Naive thymus-derived CD8-positive, alpha-beta T cell (primary cell): Measurements from ENCODE around the gene GLMP. TPM values are rescaled to one million over a fixed set of nuclear protein-coding genes. Genes with fewer than 3 reads are reported as not detected.

Experiments used
- ATAC-seq, 2 donors: fragments of 150-1000 bp; cut with Tn5 transposase in 1 of 2; sonication (Bioruptor Pico), chemical (Tn5 transposase) in 1 of 2; 1 replicate in 1 of 2; 2 replicates in 1 of 2; pipeline ENCODE4 v1.10.0; 2021; ENCODE audit warnings: mild to moderate bottlenecking in 2 of 2, moderate library complexity in 2 of 2
- POLR2A ChIA-PET: fragments of 350-600 bp; sonication (Branson Sonifier 250); formaldehyde crosslinking; loops from one replicate; lab custom pipeline; 2021; ENCODE audit warnings: antibody characterized with exemption; lab: Charles Lee
- DNase-seq, 10 donors: peaks; one replicate each; pipeline versions ENCODE4 v3.0.0 to v3.0.0-alpha.2; 2020 to 2022
- H3K27ac Mint-ChIP-seq, 10 donors: one replicate each; pipeline ENCODE4 v1.8.0; 2020 to 2022; ENCODE audit warnings: mild to moderate bottlenecking in 10 of 10, mixed read lengths in 10 of 10, moderate library complexity in 4 of 10, inconsistent platforms in 1 of 10
- H3K27me3 Mint-ChIP-seq, 5 donors: one replicate each; pipeline ENCODE4 v1.8.0; 2021 to 2022; ENCODE audit warnings: mixed read lengths in 5 of 5
- H3K36me3 Mint-ChIP-seq, 3 donors: one replicate each; pipeline ENCODE4 v1.8.0; 2020 to 2022; ENCODE audit warnings: mixed read lengths in 3 of 3, mild to moderate bottlenecking in 2 of 3, inconsistent platforms in 1 of 3
- H3K4me1 Mint-ChIP-seq, 4 donors: one replicate each; pipeline ENCODE4 v1.8.0; 2021 to 2022; ENCODE audit warnings: mixed read lengths in 4 of 4
- H3K4me3 Mint-ChIP-seq, 10 donors: one replicate each; pipeline ENCODE4 v1.8.0; 2020 to 2022; ENCODE audit warnings: mild to moderate bottlenecking in 10 of 10, mixed read lengths in 10 of 10, moderate library complexity in 6 of 10, inconsistent platforms in 1 of 10
- H3K9me3 Mint-ChIP-seq, 9 donors: one replicate each; pipeline ENCODE4 v1.8.0; 2020 to 2022; ENCODE audit warnings: mixed read lengths in 9 of 9, mild to moderate bottlenecking in 3 of 9, inconsistent platforms in 1 of 9, moderate library complexity in 1 of 9
- polyA plus RNA-seq, 3 donors: library from polyadenylated mRNA; unstranded; fragments of 300-500 nt; fragmentation: Illumina TruSeq; gene quantifications; one replicate each; pipeline ENCODE4 v1.2.3, GENCODE V29; 2021
- total RNA-seq, 8 experiments: library from RNA in 2 of 8; stranded (reverse) in 2 of 8; gene quantifications; one replicate each; pipeline ENCODE4 v1.2.3 and lab custom pipeline; 2021 to 2026

The GLMP gene
- total and polyA plus RNA-seq, 5 experiments from 2014 or later: 12.1 to 23.3 (median 22.1) TPM

GRCh38 chr1:156284757-156285156 is 10.7 kb downstream of the GLMP start:
- POLR2A ChIA-PET: interaction anchor here (1.0 to 3.2 kb wide), 2 partner anchors 10 to 14 kb away, joined by 3 to 21 read pairs; partner anchors contain the start of gene GLMP

GRCh38 chr1:156284112-156284511 is 11.4 kb downstream of the GLMP start, which contains the start of gene TMEM79:
Gene TMEM79, plus strand, starts transcription at chr1:156284325. Its CDS starts 902 bp downstream, at chr1:156285227.
- Mint-ChIP-seq H3K27ac (peak within 1 kb of the TSS; percentile 92 to 98 (median 96)), H3K9me3 (no peaks in the 10 kb centered on the region), H3K27me3 (no peaks in the 10 kb centered on the region), H3K4me1 (peaks cover 28 to 50% (median 45%) of the 10 kb centered on the region in 4 donors), H3K36me3 (peaks cover 0 to 5% (median 0%) of the 10 kb centered on the region in 3 donors), H3K4me3 (peak within 1 kb of the TSS; percentile 93 to 100 (median 97))
- POLR2A ChIA-PET: interaction anchor here (0.5 to 3.2 kb wide), 5 partner anchors 10 to 316 kb away, joined by 3 to 21 read pairs (median 3); partner anchors contain the start of genes GLMP and MEF2D
- DNase-seq: no peak
- no peak for ATAC-seq

More at GRCh38 chr1:156284757-156285156, 10.7 kb downstream of the GLMP start:
- H3K27ac Mint-ChIP-seq: peak overlapping the region in 1 of 10 donors; percentile 31
- peaks cover 28 to 49% (median 44%) of the 10 kb centered on the region in 4 donors for H3K4me1 Mint-ChIP-seq
- H3K36me3 Mint-ChIP-seq: peaks cover 0 to 9% (median 0%) of the 10 kb centered on the region in 3 donors
- no peaks in the 10 kb centered on the region for H3K27me3 Mint-ChIP-seq
- H3K4me3 Mint-ChIP-seq: peak overlapping the region in 5 of 10 donors; percentile 22 to 58 (median 39)
- ATAC-seq (no peak), DNase-seq (no peak)
- no peaks in the 10 kb centered on the region for H3K9me3 Mint-ChIP-seq

GRCh38 chr1:156283521-156283920 is 12.0 kb downstream of the GLMP start:
- peaks cover 28 to 50% (median 45%) of the 10 kb centered on the region in 4 donors for H3K4me1 Mint-ChIP-seq
- POLR2A ChIA-PET: interaction anchor here (0.6 to 3.2 kb wide), 15 partner anchors 8 to 484 kb away, joined by 3 to 21 read pairs (median 4); partner anchors contain the start of genes CCT3, GLMP, MEF2D and PMF1
- H3K4me3 Mint-ChIP-seq: peak overlapping the region; percentile 93 to 100 (median 97)
- H3K27ac Mint-ChIP-seq: peak overlapping the region; percentile 10 to 98 (median 96)
- H3K36me3 Mint-ChIP-seq: peaks cover 0 to 6% (median 0%) of the 10 kb centered on the region in 3 donors
- H3K9me3 Mint-ChIP-seq: no peaks in the 10 kb centered on the region
- ATAC-seq: no peak
- no peak for DNase-seq
- no peaks in the 10 kb centered on the region for H3K27me3 Mint-ChIP-seq

- POLR2A ChIA-PET: interaction anchor here (0.6 to 3.2 kb wide), 21 partner anchors 9 to 1009 kb away, joined by 3 to 21 read pairs (median 4); partner anchors contain the start of genes CCT3, CLK2, GLMP and MEF2D
- DNase-seq (peak; percentile 91 to 98 (median 96)), ATAC-seq (peak; percentile 94 to 95)
- no peaks in the 10 kb centered on the region for H3K9me3 Mint-ChIP-seq
- H3K4me1 Mint-ChIP-seq: peaks cover 28 to 50% (median 47%) of the 10 kb centered on the region in 4 donors
- H3K36me3 Mint-ChIP-seq: peaks cover 0 to 15% (median 3%) of the 10 kb centered on the region in 3 donors
- H3K27ac Mint-ChIP-seq: peak within 1 kb of the TSS; percentile 92 to 98 (median 96)
- peak within 1 kb of the TSS; percentile 93 to 100 (median 97) for H3K4me3 Mint-ChIP-seq
- no peaks in the 10 kb centered on the region for H3K27me3 Mint-ChIP-seq
These were observed 12.8 kb downstream of the GLMP start, which contains the start of gene SMG5 for GRCh38 chr1:156282479-156283222. Gene SMG5, minus strand, starts transcription at chr1:156282825. Its CDS starts 145 bp downstream, at chr1:156282680.

GRCh38 chr1:156281693-156282478 is 13.6 kb downstream of the GLMP start:
- H3K27me3 Mint-ChIP-seq: no peaks in the 10 kb centered on the region
- DNase-seq: peak in 3 of 10 donors; percentile 11 to 53 (median 13)
- H3K9me3 Mint-ChIP-seq: no peaks in the 10 kb centered on the region
- H3K27ac Mint-ChIP-seq: peak overlapping the region; percentile 82 to 98 (median 94)
- H3K36me3 Mint-ChIP-seq: peaks cover 0 to 22% (median 3%) of the 10 kb centered on the region in 3 donors
- peak overlapping the region; percentile 93 to 100 (median 97) for H3K4me3 Mint-ChIP-seq
- POLR2A ChIA-PET: interaction anchor here (0.6 to 3.2 kb wide), 18 partner anchors 10 to 1008 kb away, joined by 3 to 21 read pairs (median 4); partner anchors contain the start of genes CCT3, CLK2, GLMP and MEF2D
- ATAC-seq: no peak
- H3K4me1 Mint-ChIP-seq: peaks cover 28 to 54% (median 48%) of the 10 kb centered on the region in 4 donors

GRCh38 chr1:156281281-156281680 is 14.2 kb downstream of the GLMP start:
- POLR2A ChIA-PET: interaction anchor here (1.0 to 1.5 kb wide), 2 partner anchors 68 to 133 kb away, joined by 3 to 4 read pairs; partner anchors contain the start of gene PMF1
- peak overlapping the region; percentile 82 to 98 (median 94) for H3K27ac Mint-ChIP-seq
- H3K36me3 Mint-ChIP-seq: peaks cover 0 to 27% (median 3%) of the 10 kb centered on the region in 3 donors
- H3K9me3 Mint-ChIP-seq: no peaks in the 10 kb centered on the region
- DNase-seq (peak in 4 of 10 donors; percentile 11 to 33 (median 16)), ATAC-seq (peak in 1 of 2 donors; percentile 21)
- peaks cover 27 to 56% (median 48%) of the 10 kb centered on the region in 4 donors for H3K4me1 Mint-ChIP-seq
- H3K27me3 Mint-ChIP-seq: no peaks in the 10 kb centered on the region
- H3K4me3 Mint-ChIP-seq: peak overlapping the region; percentile 93 to 100 (median 97)

- H3K27me3 Mint-ChIP-seq: no peaks in the 10 kb centered on the region
- H3K27ac Mint-ChIP-seq: peak overlapping the region in 3 of 10 donors; percentile 12 to 50 (median 25)
- peaks cover 0 to 41% (median 8%) of the 10 kb centered on the region in 3 donors for H3K36me3 Mint-ChIP-seq
- no peak for DNase-seq
- peak overlapping the region in 4 of 10 donors; percentile 1 to 51 (median 30) for H3K4me3 Mint-ChIP-seq
- POLR2A ChIA-PET: interaction anchor here (0.5 to 0.6 kb wide), 2 partner anchors 132 to 947 kb away, joined by 3 to 4 read pairs; no protein-coding TSS in a partner anchor
- H3K4me1 Mint-ChIP-seq: peaks cover 26 to 56% (median 47%) of the 10 kb centered on the region in 4 donors
- no peaks in the 10 kb centered on the region for H3K9me3 Mint-ChIP-seq
- ATAC-seq: no peak
These were observed 15.6 kb downstream of the GLMP start for GRCh38 chr1:156279837-156280236.

- Mint-ChIP-seq H3K9me3 (no peaks in the 10 kb centered on the region), H3K27me3 (no peaks in the 10 kb centered on the region), H3K4me1 (peaks cover 10 to 34% (median 21%) of the 10 kb centered on the region in 4 donors), H3K27ac (no peak overlapping the region), H3K36me3 (peaks cover 0 to 69% (median 23%) of the 10 kb centered on the region in 3 donors), H3K4me3 (no peak overlapping the region)
- DNase-seq (peak in 1 of 10 donors; percentile 10), ATAC-seq (no peak)
- POLR2A ChIA-PET: interaction anchor here (1.0 kb wide), 1 partner anchor 10 kb away, joined by 6 read pairs; no protein-coding TSS in a partner anchor
These were observed 18.5 kb downstream of the GLMP start for GRCh38 chr1:156276966-156277381.

GRCh38 chr1:156276532-156276931 is 18.9 kb downstream of the GLMP start:
- Mint-ChIP-seq H3K27me3 (no peaks in the 10 kb centered on the region), H3K4me1 (peaks cover 8 to 29% (median 17%) of the 10 kb centered on the region in 4 donors), H3K9me3 (no peaks in the 10 kb centered on the region), H3K27ac (no peak overlapping the region), H3K4me3 (no peak overlapping the region), H3K36me3 (peaks cover 0 to 74% (median 23%) of the 10 kb centered on the region in 3 donors)
- no peak for ATAC-seq
- no peak for DNase-seq
- POLR2A ChIA-PET: interaction anchor here (1.0 kb wide), 1 partner anchor 11 kb away, joined by 6 read pairs; no protein-coding TSS in a partner anchor

GRCh38 chr1:156270314-156270713 is 25.2 kb downstream of the GLMP start:
- H3K9me3 Mint-ChIP-seq: no peaks in the 10 kb centered on the region
- H3K36me3 Mint-ChIP-seq: peaks cover 0 to 97% (median 45%) of the 10 kb centered on the region in 3 donors
- ATAC-seq (no peak), DNase-seq (peak in 1 of 10 donors; percentile 9)
- peak overlapping the region in 1 of 10 donors; percentile 47 for H3K27ac Mint-ChIP-seq
- H3K4me1 Mint-ChIP-seq: peaks cover 0 to 5% (median 0%) of the 10 kb centered on the region in 4 donors
- H3K4me3 Mint-ChIP-seq: no peak overlapping the region
- POLR2A ChIA-PET: no interaction called here
- H3K27me3 Mint-ChIP-seq: no peaks in the 10 kb centered on the region

- peak overlapping the region in 1 of 10 donors; percentile 34 for H3K27ac Mint-ChIP-seq
- DNase-seq (no peak), ATAC-seq (no peak)
- H3K27me3 Mint-ChIP-seq: no peaks in the 10 kb centered on the region
- peaks cover 0 to 9% (median 0%) of the 10 kb centered on the region in 4 donors for H3K4me1 Mint-ChIP-seq
- H3K36me3 Mint-ChIP-seq: peaks cover 0 to 96% (median 41%) of the 10 kb centered on the region in 3 donors
- H3K4me3 Mint-ChIP-seq: no peak overlapping the region
- POLR2A ChIA-PET: interaction anchor here (0.7 kb wide), 1 partner anchor 11 kb away, joined by 3 read pairs; no protein-coding TSS in a partner anchor
- H3K9me3 Mint-ChIP-seq: no peaks in the 10 kb centered on the region
These were observed 27.1 kb downstream of the GLMP start for GRCh38 chr1:156268336-156268735.
